Measurements from ENCODE around the gene SPIN4. TPM values are rescaled to one million over a fixed set of nuclear protein-coding genes. Genes with fewer than 3 reads are reported as not detected.
"Not testable (repeated sequence)": the region's sequence is repeated elsewhere in the genome, so short reads cannot be mapped to it uniquely, and the experiment has no call there.

The SPIN4 gene
- under 1 TPM; 0.22 to 0.83 (median 0.73) TPM for polyA plus RNA-seq

GRCh38 chrX:63350941-63351616 is at the start of gene SPIN4:
Gene SPIN4, minus strand, starts transcription at chrX:63351332. Its CDS starts 513 bp downstream, at chrX:63350819.
- no peak within 1 kb of the TSS for H3K27ac ChIP-seq (ENCODE audit: low read depth, low read length)
- 0 to 22% (median 0%) methylated on average over 36 to 58 of the region's 58 CpGs for WGBS, 3 donors

GRCh38 chrX:63400340-63400739 is 49.2 kb upstream of the SPIN4 start:
- H3K27ac ChIP-seq (ENCODE audit: low read depth, low read length), result no peak overlapping the region

- no peak overlapping the region for H3K27ac ChIP-seq (ENCODE audit: low read depth, low read length)
- 52 to 68% (median 67%) methylated on average over 2 of the region's 2 CpGs for WGBS, 3 donors
Observed at GRCh38 chrX:63394872-63395271, 43.7 kb upstream of the SPIN4 start.

- H3K27ac ChIP-seq (ENCODE audit: low read depth, low read length), result not testable (repeated sequence)
- 92 to 98% (median 96%) methylated on average over 12 to 22 of the region's 24 CpGs for WGBS, 3 donors
Observed at GRCh38 chrX:63393094-63393493, 42.0 kb upstream of the SPIN4 start.

- H3K27ac ChIP-seq (ENCODE audit: low read depth, low read length), result no peak overlapping the region
- WGBS, 3 donors, result 72 to 93% (median 90%) methylated on average over 3 of the region's 3 CpGs
Observed at GRCh38 chrX:63387411-63387810, 36.3 kb upstream of the SPIN4 start.

GRCh38 chrX:63384263-63384662 is 33.1 kb upstream of the SPIN4 start:
- not testable (repeated sequence) for H3K27ac ChIP-seq (ENCODE audit: low read depth, low read length)

- 96 to 97% (median 96%) methylated on average over 3 of the region's 3 CpGs for WGBS, 3 donors
- not testable (repeated sequence) for H3K27ac ChIP-seq (ENCODE audit: low read depth, low read length)
Observed at GRCh38 chrX:63373012-63373411, 21.9 kb upstream of the SPIN4 start.

GRCh38 chrX:63367699-63368098 is 16.6 kb upstream of the SPIN4 start:
- WGBS, 3 donors, result 66 to 81% (median 78%) methylated on average over 4 to 5 of the region's 5 CpGs

GRCh38 chrX:63363788-63364187 is 12.7 kb upstream of the SPIN4 start:
- 82 to 92% (median 87%) methylated on average over 4 of the region's 4 CpGs for WGBS, 3 donors
- no peak overlapping the region for H3K27ac ChIP-seq (ENCODE audit: low read depth, low read length)

More at GRCh38 chrX:63367699-63368098, 16.6 kb upstream of the SPIN4 start:
- H3K27ac ChIP-seq (ENCODE audit: low read depth, low read length), result not testable (repeated sequence)

- no peak overlapping the region for H3K27ac ChIP-seq (ENCODE audit: low read depth, low read length)
- WGBS, 3 donors, result 61 to 72% (median 68%) methylated on average over 2 of the region's 2 CpGs
Observed at GRCh38 chrX:63361494-63361893, 10.4 kb upstream of the SPIN4 start.

- no peak overlapping the region for H3K27ac ChIP-seq (ENCODE audit: low read depth, low read length)
Observed at GRCh38 chrX:63354484-63354883, 3.4 kb upstream of the SPIN4 start.

- 0 to 27% (median 1%) methylated on average over 20 of the region's 20 CpGs for WGBS, 3 donors
- H3K27ac ChIP-seq (ENCODE audit: low read depth, low read length), result no peak overlapping the region
Observed at GRCh38 chrX:63350465-63350877, 661 bp downstream of the SPIN4 start.

- 41 to 64% (median 56%) methylated on average over 3 of the region's 3 CpGs for WGBS, 3 donors
- no peak overlapping the region for H3K27ac ChIP-seq (ENCODE audit: low read depth, low read length)
Observed at GRCh38 chrX:63349307-63349706, 1.8 kb downstream of the SPIN4 start.

GRCh38 chrX:63330681-63331080 is 20.5 kb downstream of the SPIN4 start:
- no peak overlapping the region for H3K27ac ChIP-seq (ENCODE audit: low read depth, low read length)
- 76 to 86% (median 78%) methylated on average over 8 of the region's 8 CpGs for WGBS, 3 donors

- WGBS, 3 donors, result 65 to 91% (median 91%) methylated on average over 2 of the region's 2 CpGs
- no peak overlapping the region for H3K27ac ChIP-seq (ENCODE audit: low read depth, low read length)
Observed at GRCh38 chrX:63327788-63328187, 23.3 kb downstream of the SPIN4 start.

- WGBS, 3 donors, result 87 to 99% (median 97%) methylated on average over 13 of the region's 13 CpGs
- no peak overlapping the region for H3K27ac ChIP-seq (ENCODE audit: low read depth, low read length)
Observed at GRCh38 chrX:63299596-63299995, 51.5 kb downstream of the SPIN4 start.
